H9 (cell line): Measurements from ENCODE around the gene PFKL. TPM values are rescaled to one million over a fixed set of nuclear protein-coding genes. Genes with fewer than 3 reads are reported as not detected.

ENCODE experiments used
- DNase-seq: peaks from one replicate; pipeline ENCODE4 v3.0.0-alpha.2; 2017
- H2AFZ ChIP-seq: one replicate; pipeline ENCODE4 v1.6.1; 2013; ENCODE audit warnings: mild to moderate bottlenecking, low read length, control low read depth, moderate library complexity
- H2AK5ac ChIP-seq: 2 replicates; pipeline ENCODE4 v1.6.1; 2013; ENCODE audit warnings: low read length, control low read depth, mixed read lengths; ENCODE audit not compliant: insufficient read length
- H2BK120ac ChIP-seq: one replicate; pipeline ENCODE4 v1.6.1; 2013; ENCODE audit warnings: low read depth, mild to moderate bottlenecking, low read length, control low read depth, inconsistent platforms; ENCODE audit not compliant: poor library complexity, severe bottlenecking
- H2BK12ac ChIP-seq: 2 replicates; pipeline ENCODE4 v1.6.1; 2013; ENCODE audit warnings: low read length, control low read depth, mixed read lengths, low read depth; ENCODE audit not compliant: insufficient read length
- H2BK15ac ChIP-seq: 2 replicates; pipeline ENCODE4 v1.6.1; 2013; ENCODE audit warnings: low read depth, low read length, control low read depth
- H2BK20ac ChIP-seq: one replicate; pipeline ENCODE4 v1.6.1; 2013; ENCODE audit warnings: low read depth, mild to moderate bottlenecking, low read length, control low read depth, inconsistent platforms; ENCODE audit not compliant: poor library complexity, severe bottlenecking
- H2BK5ac ChIP-seq: 2 replicates; pipeline ENCODE4 v1.6.1; 2013; ENCODE audit warnings: low read length, control low read depth, mixed read lengths; ENCODE audit not compliant: insufficient read length
- H3K14ac ChIP-seq: 2 replicates; pipeline ENCODE4 v1.6.1; 2013; ENCODE audit warnings: low read length, control low read depth; ENCODE audit not compliant: insufficient read depth
- H3K18ac ChIP-seq: 2 replicates; pipeline ENCODE4 v1.6.1; 2013; ENCODE audit warnings: low read depth, mild to moderate bottlenecking, mixed read lengths, low read length, control low read depth; ENCODE audit not compliant: insufficient read length
- H3K23ac ChIP-seq: 2 replicates; pipeline ENCODE4 v1.6.1; 2013; ENCODE audit warnings: low read length, control low read depth, mixed read lengths, low read depth; ENCODE audit not compliant: insufficient read length
- H3K23me2 ChIP-seq: 2 replicates; pipeline ENCODE4 v1.6.1; 2013; ENCODE audit warnings: low read depth, mild to moderate bottlenecking, mixed read lengths, low read length, control low read depth; ENCODE audit not compliant: insufficient read length, poor library complexity, severe bottlenecking
- H3K27ac ChIP-seq: 2 replicates; pipeline ENCODE4 v1.5.1; 2013; ENCODE audit warnings: low read length, control low read depth, mixed read lengths, low read depth; ENCODE audit not compliant: insufficient read length
- H3K27me3 ChIP-seq: 2 replicates; pipeline ENCODE4 v1.6.1; 2013; ENCODE audit warnings: low read length, control low read depth, inconsistent platforms; ENCODE audit not compliant: insufficient read depth
- H3K4ac ChIP-seq: 2 replicates; pipeline ENCODE4 v1.6.1; 2013; ENCODE audit warnings: low read depth, mild to moderate bottlenecking, control low read depth, inconsistent platforms, low read length, moderate library complexity
- H3K4me1 ChIP-seq: 2 replicates; pipeline ENCODE4 v1.6.1; 2013; ENCODE audit warnings: low read length, control low read depth, inconsistent platforms; ENCODE audit not compliant: insufficient read depth
- H3K4me2 ChIP-seq: 2 replicates; pipeline ENCODE4 v1.6.1; 2013; ENCODE audit warnings: low read length, control low read depth, mixed read lengths; ENCODE audit not compliant: insufficient read length, insufficient read depth
- H3K56ac ChIP-seq: 2 replicates; pipeline ENCODE4 v1.6.1; 2013; ENCODE audit warnings: low read depth, mild to moderate bottlenecking, mixed read lengths, low read length, control low read depth; ENCODE audit not compliant: insufficient read length
- H3K79me1 ChIP-seq: 2 replicates; pipeline ENCODE4 v1.6.1; 2013; ENCODE audit warnings: low read depth, mild to moderate bottlenecking, moderate library complexity, low read length, control low read depth, inconsistent platforms; ENCODE audit not compliant: insufficient read depth, poor library complexity, severe bottlenecking
- H3K79me2 ChIP-seq: 2 replicates; pipeline ENCODE4 v1.6.1; 2013; ENCODE audit warnings: low read length, control low read depth, inconsistent platforms; ENCODE audit not compliant: insufficient read depth
- H3K9ac ChIP-seq: 2 replicates; pipeline ENCODE4 v1.6.1; 2013; ENCODE audit warnings: low read length, control low read depth, mixed read lengths; ENCODE audit not compliant: insufficient read length; ENCODE audit errors: extremely low read depth
- H3K9me3 ChIP-seq: one replicate; pipeline ENCODE4 v1.6.1; 2013; ENCODE audit warnings: low read depth, low read length, inconsistent platforms; ENCODE audit not compliant: control insufficient read depth
- H3T11ph ChIP-seq: one replicate; pipeline ENCODE4 v1.6.1; 2013; ENCODE audit warnings: mild to moderate bottlenecking, low read length, control low read depth, inconsistent platforms
- H4K20me1 ChIP-seq: one replicate; pipeline ENCODE4 v1.6.1; 2013; ENCODE audit not compliant: control insufficient read depth, insufficient read length, insufficient read depth
- H4K5ac ChIP-seq: 2 replicates; pipeline ENCODE4 v1.6.1; 2013; ENCODE audit warnings: low read depth, mild to moderate bottlenecking, mixed read lengths, low read length, control low read depth; ENCODE audit not compliant: insufficient read length
- H4K8ac ChIP-seq: replicated peaks from 2 replicates; pipeline ENCODE4 v1.6.1; 2013; ENCODE audit warnings: low read length, control low read depth, mixed read lengths, low read depth; ENCODE audit not compliant: insufficient read length
- H4K91ac ChIP-seq: 2 replicates; pipeline ENCODE4 v1.6.1; 2013; ENCODE audit warnings: low read depth, mild to moderate bottlenecking, moderate library complexity, mixed read lengths, low read length, control low read depth; ENCODE audit not compliant: insufficient read length
- H3K27ac Mint-ChIP-seq, 3 experiments: 2 replicates in 2 of 3; 3 replicates in 1 of 3; pipeline ENCODE4 v1.8.0; 2020 to 2021; ENCODE audit warnings: mixed read lengths in 3 of 3, mild to moderate bottlenecking in 1 of 3, moderate library complexity in 1 of 3
- H3K27me3 Mint-ChIP-seq: 2 replicates; pipeline ENCODE4 v1.8.0; 2021; ENCODE audit warnings: low read depth, mild to moderate bottlenecking, moderate library complexity, mixed read lengths
- H3K36me3 Mint-ChIP-seq, 3 experiments: 2 replicates in 2 of 3; 3 replicates in 1 of 3; pipeline ENCODE4 v1.8.0; 2020 to 2021; ENCODE audit warnings: low read depth in 3 of 3, mixed read lengths in 3 of 3; ENCODE audit not compliant: insufficient read depth in 1 of 3
- H3K4me1 Mint-ChIP-seq, 2 experiments: 2 replicates each; pipeline ENCODE4 v1.8.0; 2020; ENCODE audit warnings: mixed read lengths in 2 of 2
- H3K4me3 Mint-ChIP-seq, 2 experiments: 2 replicates in 1 of 2; 3 replicates in 1 of 2; pipeline ENCODE4 v1.8.0; 2020 to 2021; ENCODE audit warnings: mild to moderate bottlenecking in 2 of 2, mixed read lengths in 2 of 2, moderate library complexity in 1 of 2
- H3K9me3 Mint-ChIP-seq, 2 experiments: 2 replicates in 1 of 2; 3 replicates in 1 of 2; pipeline ENCODE4 v1.8.0; 2020; ENCODE audit warnings: mild to moderate bottlenecking in 2 of 2, mixed read lengths in 2 of 2, moderate library complexity in 1 of 2
- CTCF ChIP-seq: fragments of 200-600 bp; sonication (generic); conservative IDR thresholded peaks from 3 replicates; pipeline ENCODE4 v1.8.0; 2021; ENCODE audit warnings: antibody characterized with exemption, mild to moderate bottlenecking
- WGBS: extraction: QIAGEN DNeasy Blood & Tissue Kit; methylation state at CpG from one replicate; pipeline ENCODE4 v1.1.7; 2013; ENCODE audit warnings: missing lambda C conversion rate, low lambda C conversion rate, mixed read lengths; ENCODE audit not compliant: insufficient read length; ENCODE audit errors: extremely low coverage; 5-methylcytosine and 5-hydroxymethylcytosine counted together
- total RNA-seq: library from RNA; stranded (reverse); gene quantifications from 2 replicates; pipeline ENCODE4 v1.2.1, GENCODE V29; 2021

Gene PFKL
- total RNA-seq, 1 experiment from 2014 or later: 107 TPM

DNA sequence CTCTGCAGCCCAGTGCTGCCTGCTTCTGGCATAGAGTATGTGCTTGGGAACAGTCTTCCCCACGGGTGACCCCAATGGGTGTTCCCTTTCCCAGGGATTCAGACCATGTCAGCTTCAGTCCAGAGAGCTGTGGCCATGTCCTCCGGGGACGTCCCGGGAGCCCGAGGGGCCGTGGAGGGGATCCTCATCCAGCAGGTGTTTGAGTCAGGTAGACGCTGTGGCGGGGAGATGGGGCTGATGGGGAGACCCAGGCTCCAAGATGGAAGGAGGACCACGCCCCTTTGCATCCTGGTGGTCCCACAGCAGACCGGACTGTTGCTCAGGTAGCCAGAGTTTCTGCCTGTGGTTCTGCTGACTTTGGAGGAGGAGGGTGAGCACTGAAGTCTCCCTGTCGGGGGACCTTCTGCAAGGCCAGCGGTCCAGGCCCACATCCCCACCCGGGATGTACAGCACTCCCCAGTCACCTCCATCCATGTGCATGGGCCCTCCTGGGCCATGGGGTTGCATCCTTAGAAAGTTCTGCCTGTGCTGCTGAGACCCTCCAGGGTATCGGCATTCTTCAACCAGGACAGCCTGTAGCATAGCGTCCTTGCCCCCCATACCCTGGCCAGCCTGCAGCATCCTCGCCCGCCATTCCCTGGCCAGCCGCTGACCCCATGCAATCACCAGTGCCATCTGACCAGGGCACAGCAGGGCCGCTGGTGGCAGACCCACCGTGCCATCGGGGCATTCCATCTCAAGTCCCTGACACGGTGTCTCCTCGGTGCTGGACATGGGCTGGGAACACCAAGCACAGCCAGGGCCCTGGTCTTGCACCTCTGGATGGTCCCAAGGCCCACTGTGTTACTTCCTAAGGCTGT is 11.4 kb upstream of the PFKL start:
- H4K8ac ChIP-seq: no peak overlapping the region
- WGBS: no CpG with 5 or more reads among the region's 23 CpGs
- no peak overlapping the region for H3K9ac ChIP-seq
- no peaks in the 10 kb centered on the region for H3K4me1 ChIP-seq
- no peak overlapping the region for H2AFZ ChIP-seq
- H3K9me3 ChIP-seq: no peaks in the 10 kb centered on the region
- H3K79me1 ChIP-seq: no peaks in the 10 kb centered on the region
- H3K23ac ChIP-seq: no peak overlapping the region
- H3K56ac ChIP-seq: no peak overlapping the region
- no peak overlapping the region for H4K91ac ChIP-seq
- H3K27me3 Mint-ChIP-seq: peaks cover 11% of the 10 kb centered on the region
- H4K20me1 ChIP-seq: no peaks in the 10 kb centered on the region
- H3K9me3 Mint-ChIP-seq: no peaks in the 10 kb centered on the region
- no peak overlapping the region for H3T11ph ChIP-seq
- no peaks in the 10 kb centered on the region for H3K23me2 ChIP-seq
- H3K79me2 ChIP-seq: no peaks in the 10 kb centered on the region
- H3K27ac ChIP-seq: no peak overlapping the region
- no peak overlapping the region for H2BK5ac ChIP-seq
- no peak overlapping the region for H3K27ac Mint-ChIP-seq
- H3K4me3 Mint-ChIP-seq: no peak overlapping the region
- no peak overlapping the region for H4K5ac ChIP-seq
- no peak overlapping the region for H3K4me2 ChIP-seq
- H3K14ac ChIP-seq: no peak overlapping the region; the same call in 1 of the 2 replicates
- no peak overlapping the region for H3K4ac ChIP-seq
- H3K18ac ChIP-seq: no peak overlapping the region
- H2BK120ac ChIP-seq: no peak overlapping the region
- DNase-seq: no peak
- H3K4me1 Mint-ChIP-seq: peaks cover 11 to 14% of the 10 kb centered on the region in 2 experiments
- no peak overlapping the region for H2BK20ac ChIP-seq
- no peak for TF ChIP-seq CTCF
- H2AK5ac ChIP-seq: no peak overlapping the region
- no peak overlapping the region for H2BK15ac ChIP-seq
- H3K27me3 ChIP-seq: no peaks in the 10 kb centered on the region
- H2BK12ac ChIP-seq: no peak overlapping the region
- no peaks in the 10 kb centered on the region for H3K36me3 Mint-ChIP-seq
